B cell (primary cell): ENCODE results near the gene EHBP1. TPM values are rescaled to one million over a fixed set of nuclear protein-coding genes. Genes with fewer than 3 reads are reported as not detected.

Experiments
- ATAC-seq: fragments of 200-7000 bp; cut with Tn5 transposase; one replicate; pipeline ENCODE4 v1.10.0; 2021; ENCODE audit warnings: low read depth, mild to moderate bottlenecking, moderate number of reproducible peaks, moderate library complexity
- CTCF ChIA-PET: fragments of 350-600 bp; sonication (Branson Sonifier 250); formaldehyde crosslinking; loops from one replicate; lab custom pipeline; 2021; ENCODE audit warnings: antibody characterized with exemption, inconsistent platforms; lab: Charles Lee
- POLR2A ChIA-PET: fragments of 350-600 bp; sonication (Branson Sonifier 250); formaldehyde crosslinking; loops from one replicate; lab custom pipeline; 2021; ENCODE audit warnings: antibody characterized with exemption; lab: Charles Lee
- DNase-seq: peaks from one replicate; pipeline ENCODE4 v3.0.0; 2013
- H2AFZ ChIP-seq: 2 replicates; pipeline ENCODE4 v1.6.1; 2012; ENCODE audit warnings: mild to moderate bottlenecking, low read depth, low read length; ENCODE audit not compliant: insufficient read depth, poor library complexity, severe bottlenecking
- H3K27ac ChIP-seq, 2 donors: 1 replicate in 1 of 2; 2 replicates in 1 of 2; pipeline ENCODE4 v1.5.1; 2012 to 2013; ENCODE audit warnings: low read length in 2 of 2, mild to moderate bottlenecking in 2 of 2, moderate library complexity in 1 of 2
- H3K27me3 ChIP-seq, 4 experiments: fragments of 200-600 bp in 1 of 4; sonication (generic) in 1 of 4; replicated peaks in 1 of 4; 1 replicate in 2 of 4; 2 replicates in 2 of 4; pipeline versions ENCODE4 v1.6.1 to v1.7.0; 2013 to 2016; ENCODE audit warnings: low read length in 3 of 4, mild to moderate bottlenecking in 2 of 4, mixed read lengths in 1 of 4, moderate library complexity in 1 of 4; ENCODE audit not compliant: insufficient read depth in 4 of 4, control insufficient read depth in 3 of 4; ENCODE audit errors: control extremely low read depth in 1 of 4
- H3K36me3 ChIP-seq, 2 experiments: replicated peaks in 1 of 2; 1 replicate in 1 of 2; 2 replicates in 1 of 2; pipeline versions ENCODE4 v1.6.1 to v1.7.1; 2013; ENCODE audit warnings: low read length in 1 of 2; ENCODE audit not compliant: insufficient read depth in 2 of 2, control insufficient read depth in 1 of 2; ENCODE audit errors: control extremely low read depth in 1 of 2, extremely low read depth in 1 of 2
- H3K4me1 ChIP-seq, 2 donors: fragments of 200-600 bp in 1 of 2; sonication (generic) in 1 of 2; 1 replicate in 1 of 2; 2 replicates in 1 of 2; pipeline versions ENCODE4 v1.5.1 to v1.6.1; 2013 to 2017; ENCODE audit warnings: low read length in 2 of 2; ENCODE audit not compliant: control insufficient read depth in 2 of 2, insufficient read depth in 2 of 2
- H3K4me2 ChIP-seq: replicated peaks from 2 replicates; pipeline ENCODE3; 2012; ENCODE audit warnings: mild to moderate bottlenecking, low read depth, low read length; ENCODE audit not compliant: poor library complexity, severe bottlenecking
- H3K4me3 ChIP-seq, 5 experiments: fragments of 200-600 bp in 1 of 5; sonication (generic) in 1 of 5; 1 replicate in 3 of 5; 2 replicates in 2 of 5; pipeline versions ENCODE4 v1.5.1 to v1.7.0; 2011 to 2016; ENCODE audit warnings: low read length in 4 of 5, mild to moderate bottlenecking in 4 of 5, low read depth in 2 of 5, control low read depth in 1 of 5, moderate library complexity in 1 of 5; ENCODE audit not compliant: insufficient read depth in 1 of 5; ENCODE audit errors: control extremely low read depth in 1 of 5, extremely low read depth in 1 of 5
- H3K79me2 ChIP-seq: fragments of 200-600 bp; sonication (generic); one replicate; pipeline ENCODE4 v1.6.0; 2016; ENCODE audit warnings: low read length; ENCODE audit not compliant: control insufficient read depth, insufficient read depth
- H3K9ac ChIP-seq: fragments of 200-600 bp; sonication (generic); 2 replicates; pipeline ENCODE4 v1.6.1; 2017; ENCODE audit warnings: mild to moderate bottlenecking, low read length, moderate library complexity
- H3K9me3 ChIP-seq, 3 donors: one replicate each; pipeline versions ENCODE4 v1.6.1 to v1.7.1; 2013; ENCODE audit warnings: low read length in 2 of 3; ENCODE audit not compliant: control insufficient read depth in 2 of 3, insufficient read depth in 1 of 3; ENCODE audit errors: control extremely low read depth in 1 of 3
- H4K20me1 ChIP-seq: 2 replicates; pipeline ENCODE4 v1.6.0; 2012; ENCODE audit warnings: mild to moderate bottlenecking, low read length; ENCODE audit not compliant: insufficient read depth, control insufficient read depth, poor library complexity, severe bottlenecking
- H3K27ac Mint-ChIP-seq: one replicate; pipeline ENCODE4 v1.8.0; 2021; ENCODE audit warnings: mixed read lengths
- H3K27me3 Mint-ChIP-seq: one replicate; pipeline ENCODE4 v1.8.0; 2021; ENCODE audit warnings: mixed read lengths
- H3K4me1 Mint-ChIP-seq: one replicate; pipeline ENCODE4 v1.8.0; 2021; ENCODE audit warnings: mixed read lengths
- H3K4me3 Mint-ChIP-seq: one replicate; pipeline ENCODE4 v1.8.0; 2021; ENCODE audit warnings: mixed read lengths
- H3K9me3 Mint-ChIP-seq: one replicate; pipeline ENCODE4 v1.8.0; 2022; ENCODE audit warnings: mixed read lengths; ENCODE audit not compliant: insufficient read depth
- EZH2 ChIP-seq: IDR thresholded peaks from 2 replicates; pipeline ENCODE4 v1.6.1; 2012; ENCODE audit warnings: borderline replicate concordance, low read depth, mild to moderate bottlenecking, moderate library complexity, low read length; ENCODE audit not compliant: insufficient read depth, poor library complexity, severe bottlenecking
- WGBS: methylation state at CpG from one replicate; pipeline ENCODE4 v1.1.5; 2013; ENCODE audit warnings: missing lambda C conversion rate; ENCODE audit not compliant: insufficient coverage; 5-methylcytosine and 5-hydroxymethylcytosine counted together
- intact Hi-C: fragments of 100-400 bp; cut with micrococcal nuclease; formaldehyde crosslinking; loops from one replicate; pipeline ENCODE4 v1.10.0; 2022
- polyA plus RNA-seq: library from polyadenylated mRNA; depleted of rRNA; stranded (reverse); fragments of >200 nt; gene quantifications from 2 replicates; pipeline ENCODE4 v1.2.3, GENCODE V29; 2012
- total RNA-seq, 2 donors: library from RNA; stranded (reverse); fragments of 120-200 nt in 1 of 2; gene quantifications; 1 replicate in 1 of 2; 2 replicates in 1 of 2; pipeline versions ENCODE4 v1.2.3 to v1.2.4, GENCODE V29; 2013 to 2022
- TF ChIP-seq, protein P1 (sequence below): fragments of 200-600 bp; IDR thresholded peaks from one replicate; pipeline ENCODE4 v1.8.0; 2022; ENCODE audit warnings: antibody characterized with exemption, mild to moderate bottlenecking

The EHBP1 gene
- total and polyA plus RNA-seq, 2 donors (not counting 1 experiment from before 2014, with no cell fraction given): 8.8 to 34.7 TPM

DNA sequence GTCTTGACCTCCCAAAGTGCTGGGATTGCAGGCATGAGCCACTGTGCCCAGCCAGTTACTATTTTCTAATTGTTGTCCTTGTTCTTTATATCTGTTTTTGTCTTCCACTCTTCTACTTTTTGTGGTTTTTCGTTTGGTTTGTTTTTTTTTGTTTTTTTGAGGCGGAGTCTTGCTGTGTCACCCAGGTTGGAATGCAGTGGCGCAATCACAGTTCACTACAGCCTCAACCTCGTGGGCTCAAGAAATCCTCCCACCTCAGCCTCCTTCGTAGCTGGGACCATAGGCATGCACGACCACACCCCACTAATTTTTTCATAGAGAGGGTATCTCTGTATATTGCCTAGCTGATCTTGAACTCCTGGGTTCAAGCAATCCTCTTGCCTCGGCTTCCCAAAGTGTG, 100.7 kb downstream of the EHBP1 start:
- no peak overlapping the region for H2AFZ ChIP-seq
- intact Hi-C loops: no loop called here
- Mint-ChIP-seq H3K27me3 (no peaks in the 10 kb centered on the region), H3K4me3 (no peak overlapping the region), H3K27ac (no peak overlapping the region), H3K4me1 (peaks cover 5% of the 10 kb centered on the region), H3K9me3 (no peaks in the 10 kb centered on the region)
- no peak for DNase-seq
- ATAC-seq: no peak
- H3K9me3 ChIP-seq: peaks cover 0 to 16% (median 2%) of the 10 kb centered on the region in 3 donors
- no peak for TF ChIP-seq EZH2
- TF ChIP-seq, protein P1, sequence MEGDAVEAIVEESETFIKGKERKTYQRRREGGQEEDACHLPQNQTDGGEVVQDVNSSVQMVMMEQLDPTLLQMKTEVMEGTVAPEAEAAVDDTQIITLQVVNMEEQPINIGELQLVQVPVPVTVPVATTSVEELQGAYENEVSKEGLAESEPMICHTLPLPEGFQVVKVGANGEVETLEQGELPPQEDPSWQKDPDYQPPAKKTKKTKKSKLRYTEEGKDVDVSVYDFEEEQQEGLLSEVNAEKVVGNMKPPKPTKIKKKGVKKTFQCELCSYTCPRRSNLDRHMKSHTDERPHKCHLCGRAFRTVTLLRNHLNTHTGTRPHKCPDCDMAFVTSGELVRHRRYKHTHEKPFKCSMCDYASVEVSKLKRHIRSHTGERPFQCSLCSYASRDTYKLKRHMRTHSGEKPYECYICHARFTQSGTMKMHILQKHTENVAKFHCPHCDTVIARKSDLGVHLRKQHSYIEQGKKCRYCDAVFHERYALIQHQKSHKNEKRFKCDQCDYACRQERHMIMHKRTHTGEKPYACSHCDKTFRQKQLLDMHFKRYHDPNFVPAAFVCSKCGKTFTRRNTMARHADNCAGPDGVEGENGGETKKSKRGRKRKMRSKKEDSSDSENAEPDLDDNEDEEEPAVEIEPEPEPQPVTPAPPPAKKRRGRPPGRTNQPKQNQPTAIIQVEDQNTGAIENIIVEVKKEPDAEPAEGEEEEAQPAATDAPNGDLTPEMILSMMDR: no peak
- ChIA-PET POLR2A (no interaction called here), CTCF (interaction anchor here (1.1 kb wide), 1 partner anchor 31 kb away, joined by 3 read pairs; no protein-coding TSS in a partner anchor)
- no peaks in the 10 kb centered on the region for H3K27me3 ChIP-seq
- H3K79me2 ChIP-seq: peaks cover 6% of the 10 kb centered on the region
- H3K9ac ChIP-seq: no peak overlapping the region
- WGBS: no CpG with 5 or more reads among the region's 7 CpGs
- no peaks in the 10 kb centered on the region for H3K36me3 ChIP-seq
- no peak overlapping the region for H3K27ac ChIP-seq
- no peak overlapping the region for H3K4me3 ChIP-seq
- H3K4me2 ChIP-seq: no peak overlapping the region
- H4K20me1 ChIP-seq: no peaks in the 10 kb centered on the region
- H3K4me1 ChIP-seq: no peaks in the 10 kb centered on the region

DNA sequence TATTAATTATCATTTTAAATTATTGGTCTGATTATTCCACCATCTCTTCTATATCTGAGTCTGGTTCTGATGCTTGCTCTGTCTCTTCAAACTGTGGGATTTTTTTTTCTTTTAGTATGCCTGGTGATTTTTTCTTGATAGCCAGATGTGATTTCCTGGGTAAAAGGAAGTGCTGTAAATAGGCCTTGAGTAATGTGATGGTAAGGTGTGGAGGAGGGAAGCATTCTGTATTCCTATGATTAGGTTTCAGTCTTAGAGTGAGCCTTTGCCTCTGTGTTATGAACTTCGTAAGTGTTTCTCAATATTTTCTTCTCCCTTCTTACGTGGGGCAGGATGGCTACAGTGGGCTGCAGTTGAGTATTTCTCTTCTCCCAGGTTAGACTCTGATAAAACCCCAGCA, 103.0 kb downstream of the EHBP1 start:
- Mint-ChIP-seq H3K4me3 (no peak overlapping the region), H3K4me1 (no peaks in the 10 kb centered on the region), H3K27me3 (no peaks in the 10 kb centered on the region), H3K9me3 (no peaks in the 10 kb centered on the region), H3K27ac (no peak overlapping the region)
- TF ChIP-seq, protein P1: no peak
- TF ChIP-seq EZH2: no peak
- Histone ChIP-seq H3K9me3 (peaks cover 0 to 16% (median 2%) of the 10 kb centered on the region in 3 donors), H3K4me1 (no peaks in the 10 kb centered on the region), H3K36me3 (no peaks in the 10 kb centered on the region), H3K27me3 (no peaks in the 10 kb centered on the region), H3K79me2 (peaks cover 6% of the 10 kb centered on the region), H2AFZ (no peak overlapping the region), H3K4me3 (no peak overlapping the region), H3K27ac (no peak overlapping the region), H3K9ac (no peak overlapping the region), H4K20me1 (no peaks in the 10 kb centered on the region), H3K4me2 (no peak overlapping the region)
- DNase-seq (no peak), ATAC-seq (no peak)
- ChIA-PET POLR2A (no interaction called here), CTCF (interaction anchor here (0.7 kb wide), 1 partner anchor 208 kb away, joined by 3 read pairs; no protein-coding TSS in a partner anchor)
- no CpG with 5 or more reads among the region's 2 CpGs for WGBS
- intact Hi-C loops: no loop called here
